Neuronal stem cell (in vitro differentiated cells): ENCODE data around the gene SF3B2.

Experiments
- DNase-seq: peaks from one replicate; pipeline ENCODE4 v3.0.0-alpha.2; 2013; ENCODE audit warnings: low spot score
- H2AFZ ChIP-seq: one replicate; pipeline ENCODE4 v1.6.1; 2013; ENCODE audit warnings: mild to moderate bottlenecking, low read length, inconsistent platforms
- H2AK5ac ChIP-seq: 2 replicates; pipeline ENCODE4 v1.6.1; 2013; ENCODE audit warnings: low read depth, mild to moderate bottlenecking, inconsistent platforms, low read length, moderate library complexity, mixed read lengths
- H2BK120ac ChIP-seq: 2 replicates; pipeline ENCODE4 v1.6.1; 2013; ENCODE audit warnings: low read depth, mild to moderate bottlenecking, inconsistent platforms, low read length, moderate library complexity, mixed read lengths
- H2BK12ac ChIP-seq: one replicate; pipeline ENCODE4 v1.6.1; 2013; ENCODE audit warnings: low read length, inconsistent platforms
- H2BK15ac ChIP-seq: 2 replicates; pipeline ENCODE4 v1.6.1; 2013; ENCODE audit warnings: mild to moderate bottlenecking, low read length, inconsistent platforms, mixed read lengths
- H2BK5ac ChIP-seq: one replicate; pipeline ENCODE4 v1.6.1; 2013; ENCODE audit warnings: inconsistent platforms, mild to moderate bottlenecking, low read length, moderate library complexity
- H3K14ac ChIP-seq: one replicate; pipeline ENCODE4 v1.6.1; 2013; ENCODE audit warnings: low read length, inconsistent platforms
- H3K18ac ChIP-seq: 2 replicates; pipeline ENCODE4 v1.6.1; 2013; ENCODE audit warnings: low read length, inconsistent platforms
- H3K23ac ChIP-seq: 2 replicates; pipeline ENCODE4 v1.6.1; 2013; ENCODE audit warnings: low read depth, mild to moderate bottlenecking, mixed read lengths, low read length, inconsistent platforms; ENCODE audit not compliant: poor library complexity
- H3K27ac ChIP-seq: replicated peaks from 3 replicates; pipeline ENCODE4 v1.5.1; 2013; ENCODE audit warnings: low read length, inconsistent platforms
- H3K27me3 ChIP-seq, 3 experiments: 2 replicates each; pipeline ENCODE4 v1.6.1; 2013; ENCODE audit warnings: low read length in 3 of 3, mild to moderate bottlenecking in 2 of 3, inconsistent platforms in 1 of 3, low read depth in 1 of 3, mixed read lengths in 1 of 3, moderate library complexity in 1 of 3; ENCODE audit not compliant: control insufficient read depth in 3 of 3, insufficient read depth in 3 of 3
- H3K36me3 ChIP-seq, 2 donors: replicated peaks in 1 of 2; 2 replicates each; pipeline ENCODE4 v1.6.1; 2013; ENCODE audit warnings: low read length in 2 of 2; ENCODE audit not compliant: control insufficient read depth in 2 of 2, insufficient read depth in 2 of 2
- H3K4ac ChIP-seq: 2 replicates; pipeline ENCODE4 v1.6.1; 2013; ENCODE audit warnings: inconsistent platforms, mild to moderate bottlenecking, low read length, moderate library complexity
- H3K4me1 ChIP-seq, 2 donors: 1 replicate in 1 of 2; 2 replicates in 1 of 2; pipeline ENCODE4 v1.6.1; 2013; ENCODE audit warnings: low read length in 2 of 2, low read depth in 1 of 2; ENCODE audit not compliant: control insufficient read depth in 2 of 2, insufficient read depth in 1 of 2
- H3K4me2 ChIP-seq: one replicate; pipeline ENCODE4 v1.6.1; 2013; ENCODE audit warnings: mild to moderate bottlenecking, low read length, inconsistent platforms; ENCODE audit not compliant: insufficient read depth, poor library complexity, severe bottlenecking
- H3K4me3 ChIP-seq, 2 donors: 2 replicates each; pipeline ENCODE4 v1.5.1; 2013; ENCODE audit warnings: low read length in 2 of 2, mild to moderate bottlenecking in 2 of 2, inconsistent platforms in 1 of 2, moderate library complexity in 1 of 2
- H3K79me1 ChIP-seq: one replicate; pipeline ENCODE4 v1.6.1; 2013; ENCODE audit warnings: low read depth, mild to moderate bottlenecking, inconsistent platforms, low read length, moderate library complexity
- H3K9ac ChIP-seq: one replicate; pipeline ENCODE4 v1.6.1; 2013; ENCODE audit warnings: mild to moderate bottlenecking, low read depth, low read length, inconsistent platforms; ENCODE audit not compliant: poor library complexity
- H3K9me3 ChIP-seq, 2 donors: replicated peaks in 1 of 2; 2 replicates each; pipeline versions ENCODE3 to v1.6.1; 2013; ENCODE audit warnings: low read length in 2 of 2, mild to moderate bottlenecking in 2 of 2, inconsistent platforms in 1 of 2, low read depth in 1 of 2, mixed read lengths in 1 of 2, moderate library complexity in 1 of 2; ENCODE audit not compliant: control insufficient read depth in 2 of 2, insufficient read depth in 1 of 2
- H4K8ac ChIP-seq: one replicate; pipeline ENCODE4 v1.6.1; 2013; ENCODE audit warnings: low read depth, mild to moderate bottlenecking, inconsistent platforms, low read length, moderate library complexity
- H4K91ac ChIP-seq: one replicate; pipeline ENCODE4 v1.6.1; 2013; ENCODE audit warnings: low read length, low read depth, mild to moderate bottlenecking, inconsistent platforms; ENCODE audit not compliant: poor library complexity
- WGBS, 2 donors: extraction: QIAGEN DNeasy Blood & Tissue Kit; methylation state at CpG; one replicate each; pipeline ENCODE4 v1.1.7; 2013; ENCODE audit warnings: missing lambda C conversion rate in 2 of 2, mixed read lengths in 1 of 2; ENCODE audit not compliant: insufficient read length in 2 of 2, insufficient replicate concordance in 1 of 2; ENCODE audit errors: extremely low coverage in 2 of 2; 5-methylcytosine and 5-hydroxymethylcytosine counted together

Gene SF3B2

GRCh38 chr11:66106786-66107599 lies 54.8 kb downstream of the SF3B2 start:
- no CpG with 5 or more reads among the region's 4 CpGs for WGBS, 2 donors
- H2AFZ ChIP-seq: no peak overlapping the region
- no peak overlapping the region for H2BK5ac ChIP-seq
- H3K9ac ChIP-seq: no peak overlapping the region
- H3K79me1 ChIP-seq: no peaks in the 10 kb centered on the region
- H3K4me3 ChIP-seq: no peak overlapping the region
- no peak for DNase-seq
- H3K4me2 ChIP-seq: no peak overlapping the region
- no peak overlapping the region for H2BK120ac ChIP-seq
- no peak overlapping the region for H2BK12ac ChIP-seq
- no peaks in the 10 kb centered on the region for H3K36me3 ChIP-seq
- no peak overlapping the region for H4K8ac ChIP-seq
- H3K14ac ChIP-seq: no peak overlapping the region
- no peak overlapping the region for H3K4ac ChIP-seq
- H4K91ac ChIP-seq: no peak overlapping the region
- H3K27ac ChIP-seq: no peak overlapping the region
- H2BK15ac ChIP-seq: no peak overlapping the region
- peaks cover 0 to 2% of the 10 kb centered on the region in 2 donors for H3K4me1 ChIP-seq
- H3K9me3 ChIP-seq: no peaks in the 10 kb centered on the region
- no peak overlapping the region for H2AK5ac ChIP-seq
- no peak overlapping the region for H3K18ac ChIP-seq
- no peak overlapping the region for H3K23ac ChIP-seq
- no peaks in the 10 kb centered on the region for H3K27me3 ChIP-seq

GRCh38 chr11:66107600-66108510 lies 55.7 kb downstream of the SF3B2 start:
- H2BK120ac ChIP-seq: no peak overlapping the region
- no peak overlapping the region for H3K23ac ChIP-seq
- H3K14ac ChIP-seq: no peak overlapping the region
- no peak overlapping the region for H4K91ac ChIP-seq
- H3K27me3 ChIP-seq: no peaks in the 10 kb centered on the region
- no peak overlapping the region for H4K8ac ChIP-seq
- no peak overlapping the region for H3K18ac ChIP-seq
- no peak overlapping the region for H3K4me3 ChIP-seq
- no peak overlapping the region for H2BK12ac ChIP-seq
- H3K79me1 ChIP-seq: no peaks in the 10 kb centered on the region
- no peak overlapping the region for H3K4me2 ChIP-seq
- H2AK5ac ChIP-seq: no peak overlapping the region
- no peak overlapping the region for H2AFZ ChIP-seq
- WGBS, 2 donors: no CpG with 5 or more reads among the region's 3 CpGs
- no peaks in the 10 kb centered on the region for H3K9me3 ChIP-seq
- no peaks in the 10 kb centered on the region for H3K36me3 ChIP-seq
- H2BK5ac ChIP-seq: no peak overlapping the region
- peaks cover 5 to 8% of the 10 kb centered on the region in 2 donors for H3K4me1 ChIP-seq
- H3K9ac ChIP-seq: no peak overlapping the region
- no peak overlapping the region for H2BK15ac ChIP-seq
- no peak overlapping the region for H3K27ac ChIP-seq
- no peak overlapping the region for H3K4ac ChIP-seq
- DNase-seq: no peak

DNA sequence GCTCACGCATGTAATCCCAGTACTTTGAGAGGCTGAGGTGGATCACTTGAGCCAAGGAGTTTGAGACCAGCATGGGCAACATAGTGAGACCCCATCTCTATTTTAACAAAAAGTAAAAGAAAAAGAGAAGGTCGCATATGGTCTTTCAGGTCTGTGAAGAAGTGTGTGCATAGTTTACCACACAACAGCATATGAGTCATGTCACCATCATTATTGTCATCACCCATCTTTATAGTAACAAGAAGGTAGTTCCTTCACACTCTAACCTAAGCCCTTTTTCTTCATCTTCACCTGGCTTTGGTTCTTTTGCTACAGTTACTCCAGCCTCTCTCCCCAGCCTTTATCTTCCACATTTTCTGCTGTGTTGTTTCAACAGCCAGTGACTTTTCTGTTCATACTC lies 57.1 kb downstream of the SF3B2 start:
- Histone ChIP-seq H2BK15ac (no peak overlapping the region), H2AK5ac (no peak overlapping the region), H3K4ac (no peak overlapping the region), H3K27me3 (no peaks in the 10 kb centered on the region), H3K9ac (no peak overlapping the region), H3K79me1 (no peaks in the 10 kb centered on the region), H3K23ac (no peak overlapping the region), H3K4me2 (no peak overlapping the region), H3K9me3 (no peaks in the 10 kb centered on the region), H4K91ac (no peak overlapping the region), H2AFZ (no peak overlapping the region), H3K18ac (no peak overlapping the region), H3K36me3 (no peaks in the 10 kb centered on the region), H3K27ac (no peak overlapping the region), H3K4me1 (peaks cover 5 to 12% of the 10 kb centered on the region in 2 donors), H3K14ac (no peak overlapping the region), H2BK5ac (no peak overlapping the region), H2BK12ac (no peak overlapping the region), H3K4me3 (no peak overlapping the region), H4K8ac (no peak overlapping the region), H2BK120ac (no peak overlapping the region)
- no peak for DNase-seq
- no CpG with 5 or more reads among the region's 2 CpGs for WGBS, 2 donors

DNA sequence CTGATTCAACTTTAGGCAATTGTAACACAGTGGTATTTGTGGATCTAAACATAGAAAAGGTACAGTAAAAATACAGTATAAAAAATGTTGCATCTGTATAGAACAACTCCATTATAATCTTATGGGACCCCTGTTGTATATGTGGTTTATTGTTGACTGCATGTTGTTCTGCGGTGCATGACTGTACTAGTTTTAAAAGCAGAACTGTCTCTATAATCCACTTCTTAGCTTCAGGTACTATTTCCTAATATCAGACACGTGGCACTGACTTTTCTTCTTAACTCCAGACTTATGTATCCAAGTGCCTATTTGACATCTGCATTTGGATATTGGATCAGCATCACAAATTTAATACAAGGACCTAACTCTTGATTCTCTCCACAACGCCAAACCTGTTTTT lies 59.0 kb downstream of the SF3B2 start:
- no CpG with 5 or more reads among the region's 3 CpGs for WGBS, 2 donors
- Histone ChIP-seq H3K36me3 (no peaks in the 10 kb centered on the region), H3K4me2 (no peak overlapping the region), H3K79me1 (no peaks in the 10 kb centered on the region), H2BK12ac (no peak overlapping the region), H3K4me1 (peaks cover 8 to 22% of the 10 kb centered on the region in 2 donors), H3K27ac (no peak overlapping the region), H3K23ac (no peak overlapping the region), H3K9me3 (no peaks in the 10 kb centered on the region), H3K18ac (no peak overlapping the region), H4K8ac (no peak overlapping the region), H2BK5ac (no peak overlapping the region), H4K91ac (no peak overlapping the region), H2AK5ac (no peak overlapping the region), H3K27me3 (no peaks in the 10 kb centered on the region), H3K4me3 (no peak overlapping the region), H2AFZ (no peak overlapping the region), H2BK120ac (no peak overlapping the region), H3K14ac (no peak overlapping the region), H3K9ac (no peak overlapping the region), H3K4ac (no peak overlapping the region), H2BK15ac (no peak overlapping the region)
- DNase-seq: no peak
